Neural progenitor cell (in vitro differentiated cells): ENCODE measurements around the gene PPP5C.

Source experiments
- CTCF ChIP-seq: fragments of 200-600 bp; sonication (generic); IDR thresholded peaks from 2 replicates; pipeline ENCODE4 v1.5.1; 2017; ENCODE audit warnings: antibody characterized with exemption, mild to moderate bottlenecking
- EZH2 ChIP-seq: fragments of 200-600 bp; sonication (generic); IDR thresholded peaks from 2 replicates; pipeline ENCODE4 v1.6.1; 2017; ENCODE audit warnings: antibody characterized with exemption, mild to moderate bottlenecking, moderate library complexity
- EZH2phosphoT487 ChIP-seq: fragments of 200-600 bp; sonication (generic); IDR thresholded peaks from 2 replicates; pipeline ENCODE4 v1.6.1; 2017; ENCODE audit warnings: antibody characterized with exemption

- TF ChIP-seq CTCF (no peak), EZH2phosphoT487 (no peak), EZH2 (no peak)
These were observed 3.9 kb downstream of the PPP5C start for GRCh38 chr19:46350758-46351159.
